HL-60 (cell line): ENCODE data around the gene ATP2B3.

Source experiments
- DNase-seq, 2 experiments: peaks; one replicate each; pipeline ENCODE4 v3.0.0-alpha.2; 2010 to 2020; ENCODE audit warnings: low read depth in 1 of 2, low spot score in 1 of 2
- H3K27ac ChIP-seq: fragments of 250-450 bp; sonication (Bioruptor Pico); replicated peaks from 2 replicates; pipeline ENCODE4 v1.5.1; 2020; ENCODE audit warnings: mild to moderate bottlenecking, moderate library complexity
- H3K27me3 ChIP-seq: fragments of 250-450 bp; sonication (Bioruptor Pico); 2 replicates; pipeline ENCODE4 v1.5.1; 2021; ENCODE audit warnings: mild to moderate bottlenecking, moderate library complexity; ENCODE audit not compliant: insufficient read depth, poor library complexity, severe bottlenecking
- H3K4me3 ChIP-seq: replicated peaks from 2 replicates; pipeline ENCODE4 v1.5.1; 2011; ENCODE audit warnings: mild to moderate bottlenecking, control low read depth, low read length; ENCODE audit not compliant: insufficient read depth
- CTCF ChIP-seq: IDR thresholded peaks from one replicate; pipeline ENCODE4 v1.5.1; 2011; ENCODE audit warnings: low read length, control low read depth, inconsistent platforms; ENCODE audit not compliant: insufficient read depth
- GABPA ChIP-seq: IDR thresholded peaks from 2 replicates; pipeline ENCODE4 v1.6.1; 2012; ENCODE audit warnings: low read depth
- POLR2AphosphoS5 ChIP-seq: IDR thresholded peaks from 2 replicates; pipeline ENCODE4 v1.6.1; 2012; ENCODE audit warnings: low read depth
- REST ChIP-seq: IDR thresholded peaks from 2 replicates; pipeline ENCODE4 v1.6.1; 2012; ENCODE audit warnings: low read depth; ENCODE audit not compliant: insufficient replicate concordance
- SPI1 ChIP-seq: IDR thresholded peaks from 2 replicates; pipeline ENCODE4 v1.6.1; 2012; ENCODE audit warnings: low read depth, mild to moderate bottlenecking, borderline replicate concordance

The ATP2B3 gene

GRCh38 chrX:153474266-153474665 lies 43.2 kb upstream of the ATP2B3 start:
- no peaks in the 10 kb centered on the region for H3K27me3 ChIP-seq
- no peak for TF ChIP-seq CTCF
- no peak for TF ChIP-seq SPI1
- TF ChIP-seq REST: no peak
- no peak for TF ChIP-seq GABPA
- no peak for TF ChIP-seq POLR2AphosphoS5
- H3K4me3 ChIP-seq: no peak overlapping the region
- DNase-seq: no peak
- no peak overlapping the region for H3K27ac ChIP-seq

GRCh38 chrX:153474718-153475117 lies 42.7 kb upstream of the ATP2B3 start:
- Histone ChIP-seq H3K27me3 (no peaks in the 10 kb centered on the region), H3K27ac (no peak overlapping the region), H3K4me3 (no peak overlapping the region)
- TF ChIP-seq CTCF: no peak
- peak in 1 of 2 experiments; percentile 20 for DNase-seq

GRCh38 chrX:153475271-153475670 lies 42.2 kb upstream of the ATP2B3 start:
- Histone ChIP-seq H3K27me3 (no peaks in the 10 kb centered on the region), H3K4me3 (no peak overlapping the region), H3K27ac (no peak overlapping the region)
- TF ChIP-seq POLR2AphosphoS5 (no peak), SPI1 (no peak), CTCF (no peak), REST (no peak), GABPA (no peak)
- DNase-seq: no peak

- TF ChIP-seq CTCF: no peak
- TF ChIP-seq GABPA: no peak
- no peak for TF ChIP-seq POLR2AphosphoS5
- Histone ChIP-seq H3K27me3 (no peaks in the 10 kb centered on the region), H3K4me3 (no peak overlapping the region), H3K27ac (no peak overlapping the region)
- no peak for DNase-seq
Observed at GRCh38 chrX:153475751-153476281, 41.6 kb upstream of the ATP2B3 start.
